K562 (cell line): ENCODE data around the gene MS4A8. TPM values are rescaled to one million over a fixed set of nuclear protein-coding genes. Genes with fewer than 3 reads are reported as not detected.
"Not testable (repeated sequence)": the region's sequence is repeated elsewhere in the genome, so short reads cannot be mapped to it uniquely, and the experiment has no call there.

Experiments
- ATAC-seq: fragments of 200-7000 bp; cut with Tn5 transposase; 3 replicates; pipeline ENCODE4 v1.9.1; 2020; ENCODE audit warnings: moderate library complexity
- BruUV-seq: library from RNA; stranded (reverse); fragments of 400-500 nt; replicated peaks from 2 replicates; lab custom pipeline; 2021; lab: Mats Ljungman, UMichigan
- CTCF ChIA-PET: fragments of 300-600 bp; formaldehyde crosslinking; extraction: SDS; loops from one replicate; lab custom pipeline; 2021; ENCODE audit warnings: low intra/inter-chr PET ratio; lab: Yijun Ruan, JAX
- POLR2A ChIA-PET: fragments of 300-600, 350-650 bp; sonication (Branson Sonifier 250); formaldehyde crosslinking; extraction: SDS; loops from one replicate; lab custom pipeline; 2021; ENCODE audit warnings: antibody characterized with exemption, inconsistent platforms; lab: Yijun Ruan, JAX
- DNase-seq, 4 experiments: peaks; one replicate each; pipeline versions ENCODE4 v3.0.0 to v3.0.0-alpha.2; 2011 to 2018; ENCODE audit warnings: low spot score in 3 of 4, mixed read lengths in 3 of 4; ENCODE audit errors: extremely low read depth in 1 of 4
- FAIRE-seq: peaks from 2 replicates; lab custom pipeline; 2011; peaks lifted over from hg19 to GRCh38; lab: Jason Lieb, UNC
- H2AFZ ChIP-seq: 2 replicates; pipeline ENCODE4 v1.6.0; 2011; ENCODE audit warnings: low read depth, low read length, control low read depth, inconsistent platforms
- H3K27ac ChIP-seq: fragments of 200-600 bp; 3 replicates; pipeline ENCODE4 v1.8.0; 2011; ENCODE audit warnings: low read depth, mild to moderate bottlenecking, control low read depth, inconsistent platforms, low read length, moderate library complexity, mixed read lengths; ENCODE audit errors: extremely low read depth
- H3K27me3 ChIP-seq, 2 experiments: fragments of 300-600 bp in 1 of 2; 2 replicates in 1 of 2; 3 replicates in 1 of 2; pipeline versions ENCODE4 v1.6.0 to v1.8.0; 2011; ENCODE audit warnings: inconsistent platforms in 2 of 2, low read length in 2 of 2, mild to moderate bottlenecking in 1 of 2, mixed read lengths in 1 of 2, moderate library complexity in 1 of 2; ENCODE audit not compliant: control insufficient read depth in 2 of 2, insufficient read depth in 2 of 2
- H3K36me3 ChIP-seq: fragments of 300-600 bp; 3 replicates; pipeline ENCODE4 v1.8.0; 2011; ENCODE audit warnings: mild to moderate bottlenecking, low read length, inconsistent platforms; ENCODE audit not compliant: control insufficient read depth, insufficient read depth
- H3K4me1 ChIP-seq, 2 experiments: fragments of 200-600 bp in 1 of 2; replicated peaks in 1 of 2; 2 replicates in 1 of 2; 3 replicates in 1 of 2; pipeline versions ENCODE4 v1.5.1 to v1.8.0; 2011; ENCODE audit warnings: inconsistent platforms in 2 of 2, low read length in 2 of 2, mild to moderate bottlenecking in 1 of 2, mixed read lengths in 1 of 2, moderate library complexity in 1 of 2; ENCODE audit not compliant: control insufficient read depth in 2 of 2, insufficient read depth in 2 of 2
- H3K4me2 ChIP-seq: 2 replicates; pipeline ENCODE4 v1.6.1; 2011; ENCODE audit warnings: low read length, control low read depth, inconsistent platforms, mixed read lengths; ENCODE audit not compliant: insufficient read depth
- H3K4me3 ChIP-seq: fragments of 200-600 bp; sonication (generic), shearing (Covaris generic); 2 replicates; pipeline ENCODE4 v1.5.1; 2016; ENCODE audit warnings: control low read depth, inconsistent platforms
- H3K79me2 ChIP-seq: fragments of 200-600 bp; 3 replicates; pipeline ENCODE4 v1.8.0; 2011; ENCODE audit warnings: low read length, inconsistent platforms; ENCODE audit not compliant: control insufficient read depth, insufficient read depth
- H3K9ac ChIP-seq, 2 experiments: 2 replicates each; pipeline versions ENCODE4 v1.6.0 to v1.6.1; 2011; ENCODE audit warnings: low read depth in 2 of 2, low read length in 2 of 2, control low read depth in 1 of 2, inconsistent platforms in 1 of 2, mild to moderate bottlenecking in 1 of 2, mixed read lengths in 1 of 2; ENCODE audit not compliant: insufficient read depth in 1 of 2
- H3K9me1 ChIP-seq: one replicate; pipeline ENCODE4 v1.6.0; 2011; ENCODE audit warnings: inconsistent platforms, mild to moderate bottlenecking, low read length, moderate library complexity; ENCODE audit not compliant: control insufficient read depth, insufficient read depth
- H3K9me3 ChIP-seq: replicated peaks from 2 replicates; pipeline ENCODE4 v1.5.1; 2011; ENCODE audit warnings: low read depth, low read length, inconsistent platforms; ENCODE audit not compliant: control insufficient read depth, insufficient read depth
- H4K20me1 ChIP-seq: replicated peaks from 2 replicates; pipeline ENCODE4 v1.6.1; 2011; ENCODE audit warnings: low read length, inconsistent platforms, mixed read lengths; ENCODE audit not compliant: control insufficient read depth, insufficient read depth
- HDAC3 ChIP-seq: fragments of 450-650 bp; IDR thresholded peaks from 2 replicates; pipeline ENCODE4 v1.6.1; 2018; ENCODE audit warnings: borderline replicate concordance, mild to moderate bottlenecking, moderate library complexity; ENCODE audit not compliant: partially characterized antibody
- NKRF ChIP-seq: fragments of 450-650 bp; IDR thresholded peaks from 2 replicates; pipeline ENCODE4 v1.6.1; 2016; ENCODE audit warnings: borderline replicate concordance
- WGBS: fragments of 100-300 bp; shearing (Covaris generic); methylation state at CpG from one replicate; pipeline ENCODE4 v1.1.6; 2016; ENCODE audit warnings: low coverage, mixed read lengths; ENCODE audit not compliant: insufficient coverage; ENCODE audit errors: missing lambda C conversion rate; 5-methylcytosine and 5-hydroxymethylcytosine counted together
- in situ Hi-C: fragments of 300-500 bp; cut with MboI; formaldehyde crosslinking; loops from 4 replicates; pipeline ENCODE4 v1.15.0; 2018; ENCODE audit warnings: inconsistent platforms, mixed read lengths
- intact Hi-C: fragments of 100-400 bp; cut with micrococcal nuclease; formaldehyde crosslinking; loops from 2 replicates; pipeline ENCODE4 v1.14.2; 2022
- polyA plus RNA-seq, 8 experiments: library from polyadenylated mRNA; depleted of rRNA in 4 of 8; stranded (reverse) in 5 of 8; unstranded in 3 of 8; fragments of >200 nt; fragmentation: Nextera tagmentation in 2 of 8; fragmentation: Illumina TruSeq in 1 of 8; extraction: Ambion mirVana in 2 of 8; extraction: Trizol in 1 of 8; gene quantifications; 2 replicates each; pipeline versions ENCODE4 v1.2.1 to v1.2.3, GENCODE V29; 2011 to 2014; ENCODE audit warnings: inconsistent platforms in 1 of 8, missing spikeins in 1 of 8
- total RNA-seq, 7 experiments: library from RNA; depleted of rRNA in 6 of 7; stranded (reverse); fragments of >200 nt in 6 of 7; fragmentation: Illumina TruSeq in 2 of 7; extraction: Trizol in 2 of 7; gene quantifications; 2 replicates each; pipeline versions ENCODE4 v1.2.1 to v1.2.3, GENCODE V29; 2011 to 2021; ENCODE audit warnings: low replicate concordance in 1 of 7

The MS4A8 gene
- total and polyA plus RNA-seq, 9 of the 15 experiments (the other 6 are each of a cell fraction or from before 2014, with no cell fraction given), result not detected

GRCh38 chr11:60757231-60757800, 57.9 kb downstream of the MS4A8 start (continued):
- TF ChIP-seq NKRF (no peak), HDAC3 (no peak)

- ATAC-seq, in situ Hi-C loops, H3K9ac ChIP-seq, H3K36me3 ChIP-seq, H3K4me3 ChIP-seq, H3K79me2 ChIP-seq, H3K4me2 ChIP-seq, DNase-seq, H3K9me1 ChIP-seq, FAIRE-seq, BruUV-seq, H3K27ac ChIP-seq, H4K20me1 ChIP-seq, H3K9me3 ChIP-seq, H3K4me1 ChIP-seq, H2AFZ ChIP-seq: not testable (repeated sequence)
- intact Hi-C loops, result loop anchor here (10.0 kb wide), 2 partner anchors 104 to 494 kb away; no protein-coding TSS in a partner anchor
- 7% methylated on average over 4 of the region's 4 CpGs for WGBS
- ChIA-PET POLR2A (interaction anchor here (0.6 kb wide), 1 partner anchor 14 kb away, joined by 3 read pairs; no protein-coding TSS in a partner anchor), CTCF (interaction anchor here (0.5 kb wide), 1 partner anchor 109 kb away, joined by 3 read pairs; no protein-coding TSS in a partner anchor)
- peaks cover 26 to 44% of the 10 kb centered on the region in 2 experiments for H3K27me3 ChIP-seq
Observed at GRCh38 chr11:60758671-60759070, 59.3 kb downstream of the MS4A8 start.
